ENCODE data around the gene NSUN5. TPM values are rescaled to one million over a fixed set of nuclear protein-coding genes. Genes with fewer than 3 reads are reported as not detected.
A peak's percentile ranks its signal among the peaks of the same experiment; 100 is the strongest.
"Not testable (repeated sequence)": the region's sequence is repeated elsewhere in the genome, so short reads cannot be mapped to it uniquely, and the experiment has no call there.

NSUN5 gene
- total RNA-seq, 2 experiments from 2014 or later: 55.6 to 59.6 TPM

DNA sequence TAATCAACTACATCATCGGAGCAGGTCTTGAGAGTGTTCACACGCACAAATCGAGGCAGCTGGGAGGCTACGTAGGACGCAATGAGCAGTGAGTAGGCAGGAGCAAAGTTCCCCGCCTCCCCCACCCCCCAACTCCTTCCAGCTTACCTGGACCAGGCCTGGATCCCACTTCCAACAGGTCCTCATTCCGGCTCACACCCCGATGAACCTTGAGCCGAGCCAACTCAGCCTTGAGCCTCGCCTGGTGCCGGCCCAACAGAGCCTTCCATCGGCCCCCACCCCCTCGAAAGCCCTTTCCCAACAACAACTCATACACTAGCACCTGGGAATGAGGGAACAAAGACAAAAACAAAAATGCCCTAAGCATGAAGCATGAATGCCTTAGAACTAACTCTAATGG, 1.2 kb downstream of the NSUN5 start:
- Mint-ChIP-seq H3K27me3 (no peaks in the 10 kb centered on the region), H3K4me3 (peak overlapping the region; percentile 89), H3K27ac (peak overlapping the region; percentile 84), H3K9me3 (peaks cover 2% of the 10 kb centered on the region), H3K36me3 (ENCODE audit: low read depth) (peaks cover 37% of the 10 kb centered on the region), H3K4me1 (ENCODE audit: low read depth) (peaks cover 26% of the 10 kb centered on the region)
- no peak for TF ChIP-seq CTCF (IDR thresholded peaks at IDR 0.05)
- CTCF ChIA-PET: interaction anchor here (1.9 to 2.9 kb wide), 2 partner anchors 17 to 144 kb away, joined by 4 to 8 read pairs; no protein-coding TSS in a partner anchor
- POLR2A ChIA-PET: no interaction called here
- DNase-seq (no peak), ATAC-seq (no peak)
- intact Hi-C loops (cut with micrococcal nuclease): no loop called here

DNA sequence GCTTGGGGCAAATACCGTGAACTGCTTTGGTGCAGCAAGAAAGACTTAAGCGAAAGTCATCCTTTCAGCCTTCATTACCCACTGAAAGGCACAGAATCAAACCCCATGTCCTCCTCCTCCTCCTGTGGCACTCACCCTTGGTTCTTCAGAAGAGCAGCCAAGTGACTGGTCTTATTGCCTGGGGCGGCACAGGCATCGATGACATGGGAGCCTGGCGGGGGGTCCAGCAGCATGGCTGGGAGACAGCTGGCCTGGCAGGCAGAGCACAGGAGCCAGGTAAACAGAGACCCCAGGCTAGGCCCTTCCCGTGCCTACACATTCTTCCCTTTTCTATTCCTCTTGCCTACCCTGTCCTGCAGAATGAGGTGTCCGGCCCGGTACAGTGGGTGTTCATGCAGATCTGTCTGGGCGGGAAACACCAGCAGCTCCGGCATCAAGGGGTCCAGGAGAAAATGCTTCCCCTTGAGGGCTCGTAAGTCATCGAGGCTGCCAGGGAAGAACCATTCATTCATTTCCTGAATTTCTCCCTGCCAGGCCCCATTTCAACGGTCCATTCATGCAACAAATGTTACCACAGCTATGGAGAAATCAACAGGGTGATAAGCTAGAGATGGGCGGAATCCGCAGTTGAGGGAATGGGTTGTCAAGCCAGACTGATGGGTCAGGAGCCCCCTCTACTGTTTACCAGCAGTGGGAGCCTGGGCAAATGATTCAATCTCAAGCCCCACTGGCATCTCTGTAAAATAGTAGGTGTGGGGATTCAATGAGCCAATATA, 3.8 kb downstream of the NSUN5 start:
- DNase-seq, POLR2A ChIA-PET, CTCF ChIA-PET: not testable (repeated sequence)

GRCh38 chr7:73304071-73304470, 4.6 kb downstream of the NSUN5 start:
- no peak for TF ChIP-seq CTCF (IDR thresholded peaks at IDR 0.05)
- no peaks in the 10 kb centered on the region for H3K27me3 Mint-ChIP-seq
- H3K4me1 Mint-ChIP-seq (ENCODE audit: low read depth): peaks cover 20% of the 10 kb centered on the region
- no peak overlapping the region for H3K4me3 Mint-ChIP-seq
- no peaks in the 10 kb centered on the region for H3K9me3 Mint-ChIP-seq
- CTCF ChIA-PET: no interaction called here
- peaks cover 37% of the 10 kb centered on the region for H3K36me3 Mint-ChIP-seq (ENCODE audit: low read depth)
- no peak for DNase-seq
- intact Hi-C loops (cut with micrococcal nuclease): no loop called here
- H3K27ac Mint-ChIP-seq: no peak overlapping the region
- POLR2A ChIA-PET: no interaction called here
- no peak for ATAC-seq

More for the DNA sequence above, 3.8 kb downstream of the NSUN5 start:
- H3K4me3 Mint-ChIP-seq; H3K27me3 Mint-ChIP-seq; intact Hi-C loops (cut with micrococcal nuclease); H3K27ac Mint-ChIP-seq; H3K9me3 Mint-ChIP-seq; ATAC-seq: not testable (repeated sequence)
- Mint-ChIP-seq H3K4me1 (ENCODE audit: low read depth) (peaks cover 26% of the 10 kb centered on the region), H3K36me3 (ENCODE audit: low read depth) (peaks cover 37% of the 10 kb centered on the region)

- ChIA-PET CTCF (no interaction called here), POLR2A (no interaction called here)
- Mint-ChIP-seq H3K36me3 (ENCODE audit: low read depth) (peaks cover 34% of the 10 kb centered on the region), H3K27me3 (no peaks in the 10 kb centered on the region), H3K27ac (no peak overlapping the region), H3K4me3 (no peak overlapping the region), H3K4me1 (ENCODE audit: low read depth) (peaks cover 19% of the 10 kb centered on the region), H3K9me3 (no peaks in the 10 kb centered on the region)
- intact Hi-C loops (cut with micrococcal nuclease): no loop called here
- TF ChIP-seq CTCF (IDR thresholded peaks at IDR 0.05): no peak
- ATAC-seq (no peak), DNase-seq (no peak)
Measured at GRCh38 chr7:73303546-73303945, 5.1 kb downstream of the NSUN5 start.

DNA sequence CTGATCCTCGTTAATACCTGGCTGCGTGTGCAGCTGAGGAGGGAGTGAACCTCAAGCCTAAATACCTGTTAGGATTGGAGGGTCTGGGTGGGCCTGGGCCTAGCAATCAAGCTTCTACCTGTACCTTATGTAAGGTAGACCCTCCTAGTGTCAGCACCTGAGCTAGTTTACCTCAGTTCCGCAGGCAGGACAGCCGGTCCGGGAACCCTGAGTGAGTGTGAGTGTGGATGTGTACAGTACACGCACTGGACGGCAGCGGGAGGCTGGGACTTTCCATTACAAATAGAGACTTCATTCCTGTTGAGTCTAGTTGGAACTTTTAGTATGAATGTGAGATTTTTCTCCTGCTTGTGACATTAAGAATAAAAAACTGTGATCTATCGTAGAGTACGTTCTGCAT, 5.8 kb downstream of the NSUN5 start:
- Mint-ChIP-seq H3K36me3 (ENCODE audit: low read depth) (peaks cover 30% of the 10 kb centered on the region), H3K4me1 (ENCODE audit: low read depth) (peaks cover 15% of the 10 kb centered on the region)
- H3K9me3 Mint-ChIP-seq; H3K27me3 Mint-ChIP-seq; H3K4me3 Mint-ChIP-seq; POLR2A ChIA-PET; intact Hi-C loops (cut with micrococcal nuclease); DNase-seq; ATAC-seq; H3K27ac Mint-ChIP-seq; CTCF ChIA-PET: not testable (repeated sequence)

DNA sequence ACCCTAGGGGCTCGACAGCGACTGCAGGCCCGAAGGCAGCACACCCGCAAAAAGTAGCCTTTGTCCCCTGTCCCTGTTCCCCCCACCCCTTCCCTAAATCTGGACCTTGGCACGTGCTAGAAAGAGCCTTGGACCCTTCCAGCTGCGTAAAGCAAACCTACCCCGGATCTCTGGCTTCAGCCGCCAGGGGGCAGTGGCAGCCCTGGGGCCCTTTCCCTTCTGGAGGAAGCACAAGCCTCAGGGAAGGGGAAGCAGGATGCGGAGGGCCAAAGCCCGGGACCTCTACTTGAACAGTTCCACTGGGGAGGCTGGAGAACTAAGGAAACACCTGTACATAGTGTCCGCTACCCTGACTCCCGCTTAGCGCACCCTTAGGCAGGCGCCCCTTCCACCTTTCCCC, 7.5 kb downstream of the NSUN5 start:
- intact Hi-C loops (cut with micrococcal nuclease); CTCF ChIA-PET; DNase-seq; H3K27ac Mint-ChIP-seq; ATAC-seq; H3K4me1 Mint-ChIP-seq (ENCODE audit: low read depth); POLR2A ChIA-PET; H3K27me3 Mint-ChIP-seq; H3K9me3 Mint-ChIP-seq; H3K4me3 Mint-ChIP-seq: not testable (repeated sequence)
- peaks cover 16% of the 10 kb centered on the region for H3K36me3 Mint-ChIP-seq (ENCODE audit: low read depth)

- H3K4me3 Mint-ChIP-seq; DNase-seq; POLR2A ChIA-PET; H3K9me3 Mint-ChIP-seq; H3K36me3 Mint-ChIP-seq (ENCODE audit: low read depth); ATAC-seq; CTCF ChIA-PET; intact Hi-C loops (cut with micrococcal nuclease); H3K27ac Mint-ChIP-seq; H3K4me1 Mint-ChIP-seq (ENCODE audit: low read depth); H3K27me3 Mint-ChIP-seq: not testable (repeated sequence)
Measured at GRCh38 chr7:73299812-73300211, 8.8 kb downstream of the NSUN5 start.

DNA sequence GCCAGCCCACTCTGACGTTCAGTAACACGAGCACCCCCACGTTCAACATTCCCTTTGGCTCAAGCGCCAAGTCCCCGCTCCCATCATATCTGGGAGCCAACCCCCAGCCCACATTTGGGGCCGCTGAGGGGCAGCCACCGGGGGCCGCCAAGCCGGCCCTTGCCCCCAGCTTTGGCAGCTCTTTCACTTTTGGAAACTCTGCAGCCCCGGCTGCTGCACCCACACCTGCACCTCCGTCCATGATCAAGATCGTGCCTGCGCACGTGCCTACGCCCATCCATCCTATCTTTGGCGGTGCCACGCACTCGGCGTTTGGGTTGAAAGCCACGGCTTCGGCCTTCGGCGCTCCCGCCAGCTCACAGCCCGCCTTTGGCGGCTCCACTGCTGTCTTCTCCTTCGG, 10.9 kb downstream of the NSUN5 start:
- ATAC-seq; H3K4me3 Mint-ChIP-seq; CTCF ChIA-PET; intact Hi-C loops (cut with micrococcal nuclease); H3K27ac Mint-ChIP-seq; DNase-seq; H3K27me3 Mint-ChIP-seq; H3K36me3 Mint-ChIP-seq (ENCODE audit: low read depth); H3K9me3 Mint-ChIP-seq; POLR2A ChIA-PET; H3K4me1 Mint-ChIP-seq (ENCODE audit: low read depth): not testable (repeated sequence)

DNA sequence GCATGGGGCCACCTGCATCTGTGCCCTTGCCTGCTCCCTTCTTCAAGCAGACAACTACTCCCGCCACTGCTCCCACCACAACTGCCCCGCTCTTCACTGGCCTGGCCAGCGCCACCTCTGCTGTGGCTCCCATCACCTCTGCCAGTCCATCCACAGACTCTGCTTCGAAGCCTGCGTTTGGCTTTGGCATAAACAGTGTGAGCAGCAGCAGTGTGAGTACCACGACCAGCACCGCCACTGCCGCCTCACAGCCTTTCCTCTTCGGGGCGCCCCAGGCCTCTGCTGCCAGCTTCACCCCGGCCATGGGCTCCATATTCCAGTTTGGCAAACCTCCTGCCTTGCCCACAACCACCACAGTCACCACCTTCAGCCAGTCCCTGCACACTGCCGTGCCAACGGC, 11.4 kb downstream of the NSUN5 start:
- H3K4me1 Mint-ChIP-seq (ENCODE audit: low read depth); H3K36me3 Mint-ChIP-seq (ENCODE audit: low read depth); H3K27me3 Mint-ChIP-seq; POLR2A ChIA-PET; H3K27ac Mint-ChIP-seq; DNase-seq; CTCF ChIA-PET; ATAC-seq; intact Hi-C loops (cut with micrococcal nuclease); H3K4me3 Mint-ChIP-seq; H3K9me3 Mint-ChIP-seq: not testable (repeated sequence)

GRCh38 chr7:73277210-73277609, 31.4 kb downstream of the NSUN5 start:
- H3K27ac Mint-ChIP-seq; H3K4me3 Mint-ChIP-seq; CTCF ChIA-PET; H3K4me1 Mint-ChIP-seq (ENCODE audit: low read depth); intact Hi-C loops (cut with micrococcal nuclease); H3K27me3 Mint-ChIP-seq; H3K36me3 Mint-ChIP-seq (ENCODE audit: low read depth); ATAC-seq; DNase-seq; H3K9me3 Mint-ChIP-seq; POLR2A ChIA-PET: not testable (repeated sequence)
